ENCODE data around the gene ZNF70.
"Not testable (repeated sequence)": the region's sequence is repeated elsewhere in the genome, so short reads cannot be mapped to it uniquely, and the experiment has no call there.

Gene ZNF70

DNA sequence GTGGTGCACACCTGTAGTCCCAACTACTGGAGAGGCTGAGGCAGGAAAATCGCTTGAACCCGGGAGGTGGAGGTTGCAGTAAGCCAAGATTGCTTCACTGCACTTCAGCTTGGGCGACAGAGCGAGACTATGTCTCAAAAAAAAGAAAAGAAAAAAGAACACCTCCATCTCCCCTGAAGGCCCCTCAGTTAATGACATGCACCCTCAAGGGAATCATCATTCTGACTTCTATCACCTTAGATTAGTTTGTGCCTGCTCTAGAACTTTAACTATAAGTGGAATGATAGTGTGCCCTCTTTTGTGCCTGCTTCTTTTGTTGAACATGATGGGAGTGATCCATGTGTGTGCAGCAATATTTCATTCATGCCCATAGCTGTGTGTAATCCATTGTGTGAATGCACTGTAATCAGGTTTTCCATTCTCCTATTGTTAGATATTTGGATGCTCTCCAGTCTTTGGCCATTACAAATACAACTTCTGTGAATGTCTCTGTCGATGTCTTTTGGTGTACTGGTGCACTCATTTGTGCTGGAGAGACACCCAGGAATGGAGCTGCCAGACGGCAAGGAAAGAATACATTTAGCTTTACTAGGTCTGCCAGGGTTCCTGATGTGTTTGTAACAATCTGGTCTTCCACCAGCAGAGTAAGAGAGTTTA is 4.2 kb upstream of the ZNF70 start:
- no peak for DNase-seq

DNA sequence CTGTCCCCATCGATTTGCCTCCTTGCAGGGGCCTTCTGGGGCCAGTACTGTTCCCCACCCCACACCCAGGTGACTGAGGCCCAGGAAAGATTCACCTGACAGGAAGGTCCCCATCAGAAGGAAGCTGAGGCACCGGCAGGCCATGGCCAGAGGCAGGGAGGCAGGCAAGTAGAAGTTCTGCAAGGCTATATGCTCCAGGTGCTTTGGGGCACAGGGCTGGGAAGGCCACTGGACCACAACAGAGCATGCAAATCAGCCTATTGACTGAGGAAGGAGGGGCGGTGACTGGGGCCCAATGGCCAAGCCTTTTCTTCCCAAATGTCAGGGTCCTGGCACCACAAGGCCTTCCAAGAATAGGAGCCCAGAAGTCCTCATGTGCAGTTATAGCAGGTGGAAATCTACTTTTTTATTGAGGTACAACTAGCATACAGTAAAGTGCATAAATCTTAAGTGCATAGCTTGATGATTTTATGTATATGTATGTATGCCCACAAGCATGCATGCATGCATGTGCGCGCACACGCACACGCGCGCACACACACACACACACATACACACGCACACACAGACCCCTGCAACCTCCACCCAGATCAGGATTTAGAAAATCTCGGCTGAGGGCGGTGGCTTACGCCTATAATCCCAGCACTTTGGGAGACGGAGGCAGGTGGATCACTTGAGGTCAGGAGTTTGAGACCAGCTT is 3.5 kb upstream of the ZNF70 start, which contains the start of gene VPREB3:
Gene VPREB3, minus strand, starts transcription at position 206 of the 700 bp plus-strand sequence. Its CDS starts 62 bp downstream, at position 144.
- DNase-seq, result no peak

DNA sequence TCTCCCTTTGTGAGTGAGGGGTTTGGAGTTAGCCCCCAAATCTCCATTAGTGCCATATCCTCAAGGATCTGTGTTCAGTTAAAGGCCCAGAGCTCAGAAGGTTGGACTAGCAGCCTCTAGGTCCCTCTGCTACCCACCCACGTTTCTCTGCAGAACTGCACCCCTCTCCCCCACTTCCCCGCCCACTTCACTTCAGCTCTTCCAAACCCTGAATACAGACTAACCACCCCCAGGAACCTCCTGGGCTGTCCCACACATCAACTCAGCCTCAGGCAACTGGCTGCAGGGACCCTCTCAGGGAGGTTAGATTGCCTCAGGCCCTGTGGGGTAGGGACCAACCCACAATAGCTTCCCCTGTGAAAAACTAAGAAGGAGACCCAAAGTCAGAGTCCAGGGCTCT is 2.5 kb upstream of the ZNF70 start:
- DNase-seq, result no peak

DNA sequence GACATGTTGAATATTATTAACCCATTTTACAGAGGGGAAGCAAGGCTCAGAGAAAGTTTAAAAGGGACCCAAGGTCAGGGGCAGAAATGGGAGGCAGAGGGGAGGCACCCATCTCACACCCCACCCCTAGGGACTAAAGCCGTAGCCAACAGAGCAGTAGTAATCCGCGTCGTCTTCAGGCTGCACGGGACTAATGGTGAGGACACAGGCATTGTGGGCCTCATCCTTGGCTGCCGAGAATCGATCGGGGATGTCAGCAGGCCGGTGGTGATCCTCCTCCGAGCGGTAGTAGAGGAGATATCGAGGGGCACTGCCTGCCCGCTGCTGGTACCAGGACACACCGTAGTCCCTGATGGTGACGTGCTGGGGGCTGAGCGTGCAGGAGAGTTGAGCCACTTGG is 1.8 kb upstream of the ZNF70 start:
- DNase-seq, result no peak

DNA sequence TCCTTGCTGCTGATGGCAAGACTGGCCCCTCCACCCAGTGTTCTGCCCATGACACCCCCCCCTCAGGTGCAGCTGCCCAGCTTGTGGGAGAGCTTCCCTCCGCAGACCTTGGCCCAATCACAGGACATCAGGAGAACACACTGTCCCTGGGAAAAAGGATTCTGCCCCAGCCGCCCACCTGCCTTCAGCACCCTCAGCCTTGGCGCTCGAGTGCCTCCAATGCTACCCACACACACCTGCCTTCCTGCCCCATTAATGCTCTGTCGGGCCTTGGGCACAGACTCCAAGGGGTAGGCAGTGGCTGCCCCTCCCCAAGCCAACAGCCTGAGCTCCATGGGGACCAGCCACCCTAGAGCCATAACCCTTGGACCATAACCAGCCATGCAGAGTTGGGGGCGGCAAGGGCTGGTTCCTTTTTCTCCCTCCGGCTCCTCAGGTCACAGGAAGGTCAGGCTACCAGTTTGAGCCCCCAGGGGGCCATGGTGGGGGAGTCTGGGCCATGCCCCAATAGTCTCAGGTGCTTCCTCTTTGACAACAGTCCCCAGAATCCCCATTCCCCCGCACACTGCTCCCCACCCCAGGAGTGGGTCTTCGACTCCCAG is 1.3 kb upstream of the ZNF70 start:
- no peak for DNase-seq

DNA sequence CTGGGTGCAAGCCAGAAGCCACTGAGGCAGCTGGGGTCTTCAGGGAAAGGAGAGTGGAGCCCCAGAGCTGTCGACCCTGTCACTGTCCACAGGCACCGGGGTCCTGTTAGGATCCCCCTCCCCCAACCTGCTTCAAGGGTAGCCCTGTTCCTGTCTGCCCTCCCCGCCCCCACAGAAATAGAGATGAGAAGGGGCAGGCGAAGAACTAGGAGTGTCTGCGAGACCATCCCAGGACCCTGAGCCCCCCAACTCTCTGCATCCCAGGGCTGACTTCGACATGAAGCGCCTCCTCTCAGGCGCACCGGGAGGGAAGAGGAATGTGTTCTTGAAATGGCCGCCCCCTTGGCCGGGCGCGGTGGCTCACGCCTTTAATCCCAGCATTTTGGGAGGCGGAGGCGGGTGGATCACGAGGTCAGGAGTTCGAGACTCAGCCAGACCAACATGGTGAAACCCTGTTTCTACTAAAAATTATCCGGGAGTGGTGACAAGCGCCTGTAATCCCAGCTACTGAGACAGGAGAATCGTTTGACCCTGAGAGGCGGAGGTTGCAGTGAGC is 607 bp upstream of the ZNF70 start:
- no peak for DNase-seq

DNA sequence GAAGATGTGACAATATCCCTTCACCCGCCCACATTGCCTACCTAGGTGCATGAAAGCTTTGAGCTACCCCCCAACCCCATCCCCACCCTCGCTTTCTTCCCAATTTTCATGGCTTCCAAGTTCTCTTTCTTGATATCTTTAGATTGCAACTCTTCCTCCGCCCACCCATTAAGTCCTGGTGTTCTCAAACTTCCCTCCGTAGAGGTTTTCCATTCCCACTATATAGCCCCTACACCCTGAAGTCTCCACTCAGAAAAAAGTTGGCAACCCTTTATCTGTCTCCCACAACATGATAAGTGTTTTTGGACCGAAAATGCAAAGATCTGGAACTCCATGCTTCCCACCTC is 572 bp downstream of the ZNF70 start:
- no peak for DNase-seq

DNA sequence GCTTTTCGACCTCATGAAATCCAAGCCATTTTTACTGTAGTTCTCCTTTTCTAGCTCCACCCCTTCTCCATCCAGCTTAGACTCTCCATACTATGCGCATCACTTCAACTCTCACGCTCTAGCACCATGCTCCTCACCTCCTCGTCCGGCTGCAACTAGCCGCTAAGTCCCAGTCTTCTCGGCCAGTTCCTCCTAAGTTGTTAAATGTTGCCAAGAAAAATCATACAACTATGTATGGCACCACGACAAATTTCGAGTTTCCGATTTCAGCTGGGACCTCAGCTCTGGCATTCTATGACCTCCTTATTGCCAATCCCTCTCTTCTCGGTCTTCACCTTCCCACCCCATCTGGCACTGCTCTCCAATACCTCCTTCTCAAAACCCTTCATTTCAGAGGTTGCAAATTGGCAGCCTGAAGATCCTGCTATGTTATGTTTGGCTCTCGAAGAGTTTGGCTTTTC is 1.0 kb downstream of the ZNF70 start:
- DNase-seq, result no peak

DNA sequence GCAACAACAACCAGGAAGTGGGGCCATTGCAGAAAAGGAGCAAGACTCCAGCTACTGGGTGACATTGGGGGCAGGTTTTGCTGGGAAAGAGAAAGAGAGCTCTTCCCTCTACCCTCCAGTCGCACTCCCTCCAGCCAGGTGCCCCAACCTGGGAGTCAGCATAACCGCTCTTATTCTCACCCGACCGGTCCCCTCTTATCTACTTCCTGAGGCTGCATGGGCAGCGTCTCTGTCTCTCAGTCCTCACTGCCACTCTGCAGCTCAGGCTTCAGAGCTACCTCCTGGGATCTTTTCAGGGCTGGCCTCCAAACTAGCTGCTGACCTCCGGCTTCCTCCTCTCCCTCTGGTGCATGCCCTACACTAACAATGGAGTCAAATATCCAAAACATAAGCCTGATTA is 5.1 kb downstream of the ZNF70 start:
- no peak for DNase-seq

DNA sequence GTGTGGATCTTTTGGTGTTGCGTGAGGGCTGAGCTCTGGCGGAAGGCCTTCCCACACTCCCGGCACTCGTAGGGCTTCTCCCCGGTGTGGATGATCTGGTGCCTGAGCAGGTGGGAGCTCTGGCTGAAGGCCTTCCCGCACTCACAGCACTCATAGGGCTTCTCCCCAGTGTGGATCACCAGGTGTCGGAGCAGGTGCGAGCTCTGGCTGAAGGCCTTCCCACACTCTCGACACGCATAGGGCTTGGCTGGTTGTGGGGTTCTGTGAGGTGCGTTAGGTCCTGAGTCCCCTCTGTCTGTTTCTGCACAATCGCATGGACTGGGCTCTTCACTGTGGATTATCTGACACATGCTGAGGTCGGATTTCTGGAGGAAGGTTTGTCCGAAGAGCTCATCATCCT is 6.4 kb downstream of the ZNF70 start:
- DNase-seq, result no peak

DNA sequence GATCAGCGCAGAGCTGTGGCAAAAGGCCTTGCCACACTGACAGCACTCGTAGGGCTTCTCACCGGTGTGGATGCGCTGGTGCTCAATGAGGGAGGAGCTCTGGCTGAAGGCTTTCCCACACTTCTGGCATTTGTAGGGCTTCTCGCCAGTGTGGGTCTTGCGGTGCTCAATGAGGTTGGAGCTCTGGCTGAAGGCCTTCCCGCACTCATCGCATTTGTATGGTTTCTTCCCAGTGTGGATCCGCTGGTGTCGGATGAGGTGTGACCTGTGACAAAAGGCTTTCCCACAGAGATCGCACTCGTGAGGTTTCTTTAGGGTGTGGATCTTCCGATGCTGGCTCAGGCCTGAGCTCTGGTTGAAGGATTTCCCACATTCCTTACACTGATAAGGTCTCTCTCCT is 6.9 kb downstream of the ZNF70 start:
- DNase-seq, result no peak

DNA sequence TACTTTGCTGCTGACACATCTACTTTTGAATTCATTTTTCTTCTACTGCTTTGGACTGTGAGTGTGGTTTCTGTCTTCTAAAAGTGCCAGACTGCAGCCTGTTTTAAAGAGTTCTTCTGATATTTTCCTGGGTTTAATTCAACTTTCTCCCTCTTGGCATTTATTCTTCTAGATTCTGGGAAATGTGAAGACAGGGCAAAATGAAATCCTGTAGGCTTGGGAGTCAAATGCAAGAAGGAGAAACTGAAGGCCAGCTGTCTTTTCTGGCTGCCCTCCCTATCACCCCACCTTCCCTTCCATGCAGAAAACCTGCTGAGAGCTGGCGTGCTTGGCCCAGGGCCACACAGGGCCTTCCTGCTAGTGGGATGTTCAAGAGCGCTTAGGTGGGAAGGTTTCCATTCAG is 7.6 kb downstream of the ZNF70 start:
- no peak for DNase-seq

DNA sequence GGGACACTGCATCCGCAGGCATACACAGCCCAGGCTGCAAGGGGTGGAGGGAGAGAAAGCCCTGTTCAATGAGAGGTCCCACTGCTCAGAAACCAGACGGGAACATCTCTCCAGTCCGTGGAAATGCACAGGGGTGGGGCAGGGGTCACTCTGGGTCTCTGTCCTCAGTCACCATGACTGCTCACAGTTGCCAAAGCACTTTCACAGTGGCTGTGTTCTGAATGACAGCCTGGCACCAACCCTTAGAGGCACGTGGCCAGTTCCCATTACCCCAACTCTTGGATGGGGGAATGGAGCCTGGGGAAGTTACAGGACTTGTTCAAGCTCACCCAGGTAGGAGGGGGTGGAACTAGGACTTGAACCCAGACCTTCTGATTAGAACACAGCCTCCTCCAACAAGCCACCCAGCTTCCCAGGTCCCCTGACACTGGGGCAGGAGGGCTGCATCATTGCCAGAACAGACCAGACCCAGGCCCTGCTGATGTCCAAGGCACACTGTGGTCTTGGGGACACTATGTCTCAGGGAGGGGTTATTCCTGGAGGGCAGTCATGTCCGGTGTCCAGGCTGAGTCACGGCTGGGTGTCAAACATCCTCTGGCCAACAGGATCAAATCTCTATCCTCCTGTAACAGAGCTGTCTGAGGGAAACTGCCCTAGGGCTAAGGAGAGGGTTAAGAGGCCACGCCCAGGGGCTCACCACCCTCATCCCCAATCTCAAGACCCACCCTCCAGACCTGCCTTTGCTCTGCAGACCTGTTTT is 8.2 kb downstream of the ZNF70 start:
- no peak for DNase-seq

DNA sequence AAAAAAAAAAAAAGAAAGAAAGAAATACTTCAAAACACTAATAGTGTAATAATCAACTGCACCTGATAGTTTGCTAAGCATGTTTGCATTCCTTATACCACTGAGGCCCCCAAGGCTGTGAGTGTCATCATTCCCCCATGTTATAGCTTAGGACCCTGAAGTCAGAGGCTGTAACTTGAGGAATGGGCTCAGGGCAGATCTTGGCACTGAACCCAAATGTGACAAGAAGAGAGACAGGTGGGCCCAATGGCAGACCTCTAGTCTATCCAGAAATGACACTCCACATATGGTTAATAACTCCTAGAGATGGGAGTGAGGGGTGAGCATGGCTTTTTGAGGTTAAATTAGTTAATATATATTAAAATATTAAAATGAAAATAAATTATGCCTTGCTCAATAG is 13.2 kb downstream of the ZNF70 start:
- no peak for DNase-seq

DNA sequence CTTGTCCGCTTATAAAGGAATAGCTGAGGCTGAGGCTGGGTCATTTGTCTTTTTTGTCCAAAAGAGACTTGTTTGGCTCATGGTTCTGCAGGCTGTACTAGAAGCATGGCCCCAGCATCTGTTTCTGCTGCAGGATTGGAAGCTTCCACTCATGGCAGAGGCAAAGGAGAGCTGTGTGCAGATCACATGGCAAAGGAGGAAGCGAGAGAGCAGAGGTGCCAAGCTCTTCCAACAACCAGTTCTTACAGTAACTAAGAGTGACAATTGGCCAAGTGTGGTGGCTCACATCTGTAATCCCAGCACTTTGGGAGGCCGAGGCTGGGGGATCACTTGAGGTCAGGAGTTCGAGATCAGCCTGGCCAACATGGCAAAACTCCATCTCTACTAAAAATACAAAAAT is 22.8 kb downstream of the ZNF70 start:
- DNase-seq, result not testable (repeated sequence)

DNA sequence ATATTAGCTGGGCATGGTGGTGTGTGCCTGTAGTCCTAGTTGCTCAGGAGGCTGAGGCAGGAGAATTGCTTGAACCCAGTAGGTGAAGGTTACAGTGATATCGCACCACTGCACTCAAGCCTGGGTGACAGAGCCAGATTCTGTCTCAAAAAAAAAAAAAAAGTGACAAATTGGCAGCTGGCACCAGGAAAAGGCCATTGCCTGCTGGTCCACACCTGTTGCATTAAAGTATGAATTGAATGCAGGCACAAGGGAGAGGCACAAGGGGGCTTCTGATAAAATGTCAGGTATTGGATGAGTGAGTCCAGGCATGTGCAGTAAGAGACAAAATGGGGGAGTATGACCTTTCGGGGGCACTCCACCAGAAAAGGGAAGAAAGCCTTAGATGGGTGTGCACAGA is 28.2 kb downstream of the ZNF70 start:
- no peak for DNase-seq

DNA sequence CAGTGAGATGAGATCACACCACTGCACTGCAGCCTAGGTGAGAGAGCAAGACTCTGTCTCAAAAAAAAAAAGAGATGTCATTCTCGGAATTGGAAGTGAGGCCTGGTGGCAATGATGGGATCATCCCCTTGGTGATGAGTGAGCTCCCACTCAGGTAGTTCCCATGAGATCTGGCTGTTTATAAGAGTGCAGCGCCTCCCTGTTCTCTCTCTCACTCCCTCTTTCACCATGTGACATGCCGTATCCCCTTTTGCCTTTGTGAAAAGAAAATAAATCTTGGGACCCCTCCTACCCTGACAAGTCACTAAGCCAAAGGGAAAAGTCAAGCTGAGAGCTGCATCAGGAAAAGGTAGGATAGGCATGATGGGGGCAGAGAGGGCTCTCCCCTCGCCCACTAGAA is 28.8 kb downstream of the ZNF70 start:
- DNase-seq, result no peak

DNA sequence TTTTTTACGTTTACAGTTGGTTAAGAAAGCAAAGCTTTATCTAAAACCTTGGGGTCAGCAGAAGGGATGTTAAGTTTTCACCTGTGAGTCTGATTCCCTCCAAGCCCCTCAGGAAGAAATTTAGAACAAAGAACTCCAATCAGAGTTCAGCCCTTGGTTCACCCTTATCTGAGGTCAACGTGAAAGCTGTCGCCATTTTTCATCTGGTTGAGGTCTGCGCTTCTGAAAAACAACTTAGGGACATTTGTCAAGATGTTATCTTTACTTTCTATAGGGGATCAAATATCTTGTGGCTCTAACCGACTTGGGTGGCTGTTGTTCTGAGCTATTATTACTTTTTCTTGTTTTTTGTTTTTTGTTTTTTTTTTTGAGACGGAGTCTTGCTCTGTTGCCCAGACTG is 30.1 kb downstream of the ZNF70 start:
- no peak for DNase-seq

DNA sequence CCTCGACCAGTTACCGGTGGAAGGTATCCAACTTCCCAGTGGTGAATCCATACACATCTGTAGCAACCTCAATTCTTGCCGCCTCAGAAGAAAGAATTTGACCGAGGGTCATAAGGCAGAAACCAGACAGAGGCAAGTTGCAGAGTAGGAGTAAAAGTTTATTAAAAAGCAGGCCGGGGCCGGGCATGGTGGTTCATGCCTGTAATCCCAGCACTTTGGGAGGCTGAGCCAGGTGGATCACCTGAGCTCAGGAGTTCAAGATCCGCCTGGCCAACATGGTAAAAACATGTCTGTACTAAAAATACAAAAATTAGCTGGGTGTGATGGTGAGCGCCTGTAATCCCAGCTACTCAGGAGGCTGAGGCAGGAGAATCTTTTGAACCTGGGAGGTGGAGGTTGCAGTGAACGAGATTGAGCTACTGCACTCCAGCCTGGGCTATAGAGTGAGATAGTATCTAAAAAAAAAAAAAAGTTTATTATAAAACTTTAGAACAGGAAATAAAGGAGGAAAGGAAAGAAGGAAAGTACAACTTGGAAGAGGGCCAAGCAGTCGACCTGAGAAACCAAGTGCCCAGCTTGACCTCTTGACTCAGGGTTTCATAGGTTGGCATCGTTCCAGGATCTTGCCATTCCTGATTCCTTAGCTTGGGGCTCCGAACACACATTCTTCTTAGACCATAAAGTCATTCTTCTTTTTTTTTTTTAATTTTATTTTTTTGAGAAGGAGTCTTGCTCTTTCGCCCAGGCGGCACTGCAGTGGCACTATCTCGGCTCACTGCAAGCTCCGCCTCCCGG is 32.3 kb downstream of the ZNF70 start:
- DNase-seq, result no peak

DNA sequence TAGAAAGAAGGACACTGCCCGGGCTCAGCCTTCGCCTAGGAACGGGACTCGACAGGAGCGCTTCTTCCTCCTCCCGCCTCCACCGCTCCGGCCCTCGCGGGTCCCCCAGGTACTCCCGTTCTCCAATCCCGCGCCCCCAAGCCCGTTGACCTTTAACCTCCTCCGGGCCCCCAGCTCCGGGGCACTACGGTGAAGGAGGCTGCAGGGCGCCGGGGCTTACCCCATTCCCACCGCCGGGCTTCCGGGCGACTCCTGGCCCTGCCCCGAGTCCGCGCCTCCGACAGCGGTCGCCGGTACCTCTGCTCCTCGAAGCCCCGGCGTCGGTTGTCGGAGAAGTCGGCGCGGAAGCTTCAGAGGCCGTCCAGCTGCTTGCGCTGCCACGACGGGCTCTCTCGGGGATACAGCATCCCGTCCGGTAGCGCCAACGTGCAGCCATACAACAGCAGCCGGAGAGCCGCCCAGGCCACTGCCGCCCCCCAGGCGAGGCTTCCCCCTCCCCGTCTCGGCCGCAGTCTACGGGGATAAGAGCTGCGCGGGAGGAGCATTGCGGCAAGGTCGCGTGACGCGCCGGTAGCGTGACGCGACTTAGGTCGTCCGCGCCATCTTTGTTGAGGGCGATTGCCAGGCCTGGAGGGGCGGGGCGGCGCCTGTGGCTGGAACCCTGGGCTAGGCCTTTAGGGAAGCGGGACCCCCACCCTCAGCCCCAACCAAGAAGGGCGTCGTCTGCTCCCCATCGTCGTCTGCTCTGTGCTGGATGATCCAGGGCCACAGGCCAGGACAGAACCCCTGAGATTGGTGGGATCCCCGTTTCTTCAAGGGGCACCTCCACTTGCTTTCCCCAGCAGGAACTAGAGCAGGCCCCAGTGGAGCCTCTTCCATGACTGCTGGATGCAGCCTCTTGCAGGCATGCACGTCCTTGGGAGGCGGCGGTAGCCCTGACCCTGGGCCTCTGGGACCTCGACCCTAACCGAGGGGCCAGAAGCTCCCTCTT is 33.8 kb downstream of the ZNF70 start:
- peak; percentile 73 to 76 for DNase-seq

DNA sequence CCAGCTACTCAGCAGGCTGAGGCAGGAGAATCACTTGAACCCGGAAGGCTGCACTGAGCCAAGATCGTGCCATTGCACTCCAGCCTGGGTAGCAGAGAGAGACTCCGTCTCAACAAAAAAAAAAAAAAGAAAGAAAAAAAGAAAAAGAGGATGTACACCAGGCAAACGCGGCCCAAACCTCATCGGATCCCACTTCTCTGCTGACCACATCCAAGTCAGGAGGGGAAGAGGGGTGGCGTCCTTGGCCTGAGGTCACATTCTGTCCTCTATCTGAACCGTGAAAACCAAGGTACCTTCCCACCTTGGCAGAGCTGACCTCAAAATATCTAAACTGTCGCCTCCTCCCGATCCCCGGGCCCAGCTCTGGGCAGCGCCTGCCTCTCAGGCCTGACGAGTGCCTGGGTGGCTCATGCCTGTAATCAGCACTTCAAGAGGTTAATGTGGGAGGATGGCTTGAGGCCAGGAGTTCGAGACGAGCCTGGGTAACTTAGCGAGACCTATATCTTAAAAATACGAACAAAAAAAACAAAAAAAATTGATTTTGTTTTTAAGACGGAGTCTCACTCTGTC is 35.0 kb downstream of the ZNF70 start:
- no peak for DNase-seq
